NCI-H1092 treated with DMSO at 0.1 percent for 48 hours (cell line): ENCODE data around the gene CIZ1.
"Not testable (repeated sequence)": the region's sequence is repeated elsewhere in the genome, so short reads cannot be mapped to it uniquely, and the experiment has no call there.

ENCODE experiments used
- DNase-seq: peaks from one replicate; lab custom pipeline; 2025; lab: John Stamatoyannopoulos, UW

Gene CIZ1

DNA sequence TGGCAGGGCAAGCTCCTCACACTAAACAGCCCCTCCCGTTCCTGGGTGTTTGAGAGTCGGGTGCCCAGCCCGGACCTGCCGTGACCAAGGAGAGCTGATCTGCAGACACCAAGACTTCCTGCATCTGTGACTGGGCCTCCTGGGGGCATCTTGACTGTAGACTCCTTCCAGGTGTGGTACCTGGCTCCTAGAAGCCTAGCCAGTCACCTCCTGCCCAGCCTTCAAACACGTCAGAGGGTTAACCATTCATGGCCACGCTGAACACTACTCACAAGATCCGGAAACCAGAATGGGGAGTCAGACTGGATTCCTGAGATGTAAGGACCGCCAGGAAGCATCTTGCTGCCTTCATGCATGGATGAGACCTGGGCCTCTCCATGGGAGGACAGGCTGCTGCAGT is 45.8 kb downstream of the CIZ1 start:
- DNase-seq, result no peak

DNA sequence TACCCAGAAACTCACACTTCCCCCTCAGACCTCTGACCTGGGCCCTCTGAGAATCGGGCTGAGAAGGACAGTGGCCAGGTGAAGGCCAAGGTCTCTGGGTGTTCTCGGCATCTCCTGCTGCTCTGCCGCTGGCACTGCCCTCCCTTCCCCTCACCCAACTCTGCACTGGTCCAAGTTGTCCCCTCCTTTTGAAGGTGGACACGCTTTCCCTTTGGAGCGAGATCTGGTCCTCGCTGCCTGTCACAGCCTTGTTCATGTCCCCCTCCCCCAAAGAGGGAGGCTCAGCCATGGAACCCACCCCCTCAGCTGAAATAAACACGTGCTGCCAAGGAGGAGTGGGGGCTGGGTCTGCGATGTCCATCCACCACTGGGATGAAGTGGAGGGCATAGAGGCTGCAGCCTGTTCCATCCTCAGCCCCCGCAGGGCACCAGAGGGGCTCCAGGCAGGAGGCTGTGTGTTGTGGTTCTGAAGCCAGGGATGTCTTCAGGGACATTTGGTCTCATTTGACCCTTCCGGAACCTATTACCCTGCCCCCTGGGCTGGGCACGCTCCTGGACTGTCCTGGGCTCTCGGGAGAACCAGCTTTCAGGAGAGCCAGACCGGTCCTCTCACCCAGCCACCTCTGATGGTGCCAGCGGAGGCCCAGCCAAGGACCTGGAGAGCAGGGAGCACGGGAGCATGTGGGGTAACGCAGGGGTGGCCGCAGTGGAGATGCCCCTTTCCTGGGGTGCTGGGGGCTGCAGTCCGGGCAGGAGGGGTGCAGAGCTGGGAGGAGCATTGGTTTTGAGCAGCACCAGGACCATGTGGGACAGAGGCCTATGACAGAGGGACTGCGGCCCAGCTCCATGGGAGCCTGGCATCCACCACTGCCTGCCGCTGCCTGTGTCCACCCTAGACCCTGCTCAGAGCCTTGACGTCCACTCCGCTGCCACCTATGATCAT is 46.9 kb downstream of the CIZ1 start:
- no peak for DNase-seq

DNA sequence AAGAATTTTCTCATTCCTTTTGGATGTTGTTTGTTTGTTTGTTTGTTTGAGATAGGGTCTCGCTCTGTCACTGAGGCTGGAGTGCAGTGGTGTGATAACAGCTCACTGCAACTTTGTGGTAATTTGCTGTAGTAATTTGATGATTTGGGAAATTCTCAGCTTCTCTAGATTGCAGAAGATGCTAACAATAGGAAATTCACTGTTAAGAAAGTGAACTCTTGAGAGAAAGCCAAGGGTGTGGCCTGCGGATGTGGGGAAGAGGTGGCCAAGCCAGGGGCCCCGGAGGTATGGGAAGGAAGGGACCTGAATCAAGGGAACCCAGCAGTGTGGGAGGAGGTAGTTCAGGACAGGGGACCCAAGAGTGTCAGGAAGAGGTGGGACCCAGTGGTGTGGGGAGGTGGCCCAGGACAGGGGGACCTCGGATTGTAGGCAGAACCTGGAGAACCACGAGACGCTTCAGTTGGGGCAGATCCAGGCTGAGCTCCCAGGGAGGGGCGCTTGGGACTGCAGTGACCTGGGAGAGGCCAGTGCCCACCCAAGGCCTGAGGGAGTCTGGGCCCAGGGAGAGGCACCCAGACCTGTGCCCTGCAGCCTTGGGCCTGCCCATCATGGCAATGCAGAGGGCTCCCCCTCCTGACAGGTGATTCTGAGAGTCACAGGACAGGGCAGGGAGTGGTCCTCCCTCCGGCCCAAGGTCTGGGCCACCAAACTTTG is 47.7 kb downstream of the CIZ1 start:
- DNase-seq, result no peak

DNA sequence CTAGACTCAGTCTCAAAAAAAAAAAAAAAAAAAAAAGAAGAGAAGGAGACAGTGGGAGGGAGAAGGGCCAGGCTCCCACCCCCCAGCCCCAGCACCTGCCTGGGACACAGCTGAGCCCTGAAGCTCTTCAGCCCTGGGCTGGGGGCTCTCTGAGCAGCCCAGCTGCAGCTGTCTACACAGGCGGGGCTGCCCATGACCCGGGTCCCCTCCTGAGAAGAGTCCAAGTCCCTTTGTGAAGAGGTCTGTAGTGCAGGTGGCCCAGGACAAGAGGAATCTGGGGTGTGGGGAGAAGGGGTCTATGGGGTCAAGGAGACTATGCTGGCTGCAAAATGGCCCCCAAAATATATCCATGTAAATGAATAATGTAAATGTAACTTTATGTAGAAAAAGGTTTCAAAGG is 48.8 kb downstream of the CIZ1 start:
- no peak for DNase-seq

DNA sequence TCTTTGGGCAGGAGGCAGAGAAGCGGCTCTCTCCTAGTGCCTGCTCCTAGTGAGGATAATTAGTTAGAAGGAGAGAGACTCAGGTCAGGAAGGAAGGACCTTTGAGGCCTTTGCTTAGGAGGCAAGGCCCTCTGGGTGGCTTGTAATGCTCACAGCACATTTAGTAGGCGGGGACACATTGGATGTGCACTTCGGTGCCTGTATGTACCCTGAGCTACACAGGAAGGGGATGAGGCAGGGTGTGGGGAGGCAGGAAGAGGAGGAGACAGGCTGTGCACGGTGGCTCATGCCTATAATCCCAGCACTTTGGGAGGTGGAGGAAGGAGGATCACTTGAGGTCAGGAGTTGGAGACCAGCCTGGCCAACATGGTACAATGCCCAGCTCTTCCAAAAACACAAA is 49.3 kb downstream of the CIZ1 start:
- DNase-seq, result no peak

DNA sequence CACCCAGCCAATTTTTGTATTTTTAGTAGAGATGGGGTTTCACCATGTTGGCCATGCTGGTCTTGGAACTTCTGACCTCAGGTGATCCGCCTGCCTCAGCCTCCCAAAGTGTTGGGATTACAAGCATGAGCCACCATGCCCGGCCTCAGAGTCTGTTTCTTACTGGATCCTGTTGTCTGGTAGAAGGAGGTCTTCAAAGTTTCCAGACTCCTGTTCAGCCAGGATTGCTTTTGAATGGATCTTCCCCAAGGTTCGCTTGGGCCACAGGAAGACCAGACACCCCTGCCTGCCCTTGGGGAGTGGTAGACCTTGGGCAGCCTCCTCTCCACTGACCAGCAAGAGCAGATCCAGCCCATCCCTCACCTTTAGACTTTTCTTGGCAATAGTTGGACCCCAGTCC is 49.8 kb downstream of the CIZ1 start:
- no peak for DNase-seq

DNA sequence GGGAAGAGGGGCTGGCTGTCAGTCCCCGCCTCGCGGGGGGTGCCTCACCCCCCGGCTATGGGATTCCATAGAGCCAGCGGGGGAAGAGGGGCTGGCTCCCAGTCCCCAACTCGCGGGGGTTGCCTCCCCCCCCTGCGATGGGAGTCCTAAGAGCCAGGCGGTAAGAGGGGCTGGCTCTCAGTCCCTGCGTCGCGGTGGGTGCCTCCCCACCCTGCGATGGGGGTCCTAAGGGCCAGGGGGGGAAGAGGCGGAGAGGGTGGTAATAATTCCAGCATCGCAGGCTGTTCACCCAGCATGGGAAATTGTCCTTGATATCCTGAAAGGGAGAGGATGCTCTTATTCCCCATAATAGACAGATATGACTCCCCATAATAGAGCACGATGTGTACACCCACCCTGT is 51.8 kb downstream of the CIZ1 start:
- DNase-seq, result no peak

DNA sequence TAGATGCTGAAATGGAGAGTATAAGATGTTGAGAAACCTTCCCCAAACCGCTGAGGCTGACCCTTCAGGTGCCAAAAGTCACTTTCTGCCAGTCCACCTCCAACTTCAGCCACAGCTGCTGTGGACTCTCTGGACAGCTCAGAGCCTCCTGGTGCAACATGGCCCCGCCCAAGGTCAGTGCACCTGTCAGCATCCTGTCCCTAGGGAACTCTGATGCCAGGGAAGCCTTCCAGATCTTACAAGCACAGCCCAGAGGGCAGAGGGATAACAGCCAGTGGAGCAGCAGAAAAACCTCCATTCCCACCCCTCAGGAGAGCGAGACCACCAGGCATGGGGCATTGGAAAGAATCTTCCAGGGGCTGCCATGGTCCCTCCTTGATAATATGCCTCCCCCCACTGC is 53.4 kb downstream of the CIZ1 start:
- DNase-seq, result no peak

DNA sequence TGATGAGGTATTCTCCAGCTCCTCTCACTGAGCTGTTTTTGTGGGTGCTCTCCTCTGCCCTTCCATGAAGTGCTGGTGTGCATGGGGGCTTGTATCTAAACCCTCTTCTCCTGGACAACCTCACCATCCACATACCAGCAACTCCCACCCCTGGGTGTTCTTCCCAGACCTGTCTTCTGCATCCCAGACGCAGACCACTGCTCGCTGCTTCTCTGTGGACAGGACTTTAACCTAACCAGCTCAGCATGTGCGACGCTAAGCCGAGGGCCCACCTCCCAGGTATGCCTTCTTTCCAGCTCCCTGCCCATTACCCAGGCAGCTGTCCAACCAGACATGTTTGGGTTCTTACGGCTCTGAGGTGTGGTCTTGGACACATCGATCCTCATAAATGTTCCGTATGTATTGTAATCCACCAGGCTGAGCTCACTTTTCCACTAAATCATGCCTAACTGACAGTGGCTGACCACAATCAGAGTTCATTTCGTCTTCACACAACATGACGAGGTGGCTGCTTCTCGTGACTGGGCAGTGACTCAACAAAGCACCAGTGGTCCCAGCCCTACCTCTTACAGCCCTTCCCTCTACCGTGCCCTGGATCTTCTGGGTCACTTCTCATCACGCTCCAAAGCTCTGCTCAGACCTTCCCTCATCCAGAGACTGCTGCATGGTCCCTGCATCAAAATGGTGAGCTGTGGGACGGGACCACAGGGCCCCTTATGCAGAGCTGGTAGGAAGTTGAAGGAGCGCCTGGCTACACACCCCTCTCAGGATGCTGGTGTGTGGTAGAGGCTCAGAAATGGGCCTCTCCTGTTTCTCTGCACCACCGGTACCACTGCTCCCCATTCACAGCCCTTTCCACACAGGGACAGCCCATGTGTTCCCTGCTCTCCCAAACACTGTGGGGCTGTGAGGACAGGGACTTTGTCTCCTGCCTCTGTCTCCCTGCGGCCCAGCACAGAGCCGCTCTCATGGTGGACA is 54.3 kb downstream of the CIZ1 start:
- no peak for DNase-seq

DNA sequence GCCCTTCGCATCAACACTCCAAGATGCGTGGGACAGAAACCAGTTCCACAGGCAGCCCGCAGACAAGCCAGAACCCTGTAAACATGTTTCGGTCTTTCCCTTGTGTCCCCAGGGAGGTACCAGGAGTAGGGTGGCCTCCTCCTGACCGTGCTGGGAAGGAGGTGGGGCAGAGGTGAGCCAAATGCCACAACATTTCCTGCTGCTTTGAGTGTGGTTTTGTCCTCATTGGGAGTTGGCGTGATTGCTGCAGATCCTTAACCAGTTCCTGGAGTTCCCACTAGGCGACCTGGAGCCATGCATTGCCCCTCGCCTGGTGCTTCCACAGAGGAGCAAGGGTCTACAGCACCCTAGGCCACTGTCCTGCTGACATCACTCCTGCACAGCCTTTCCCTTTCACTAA is 55.8 kb downstream of the CIZ1 start:
- not testable (repeated sequence) for DNase-seq

DNA sequence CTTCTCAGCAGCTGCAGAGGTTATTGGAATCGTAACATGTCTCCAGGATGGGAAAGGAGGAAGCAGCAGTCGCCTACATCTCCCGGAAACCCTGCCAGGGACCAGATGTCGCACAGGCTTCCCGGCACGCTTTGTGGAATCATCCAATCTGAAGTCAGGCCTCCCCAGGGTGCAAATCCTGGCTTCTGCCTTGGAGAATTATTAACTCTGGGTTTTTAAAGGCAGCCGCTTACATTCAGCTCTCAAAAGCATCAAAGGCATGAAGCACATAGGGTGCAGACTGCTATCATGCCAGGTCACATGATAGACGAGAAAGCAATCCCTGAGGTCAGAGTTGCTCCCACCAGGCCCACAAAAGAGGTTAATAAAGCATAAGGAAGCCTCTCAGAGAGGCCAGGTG is 59.2 kb downstream of the CIZ1 start:
- not testable (repeated sequence) for DNase-seq

DNA sequence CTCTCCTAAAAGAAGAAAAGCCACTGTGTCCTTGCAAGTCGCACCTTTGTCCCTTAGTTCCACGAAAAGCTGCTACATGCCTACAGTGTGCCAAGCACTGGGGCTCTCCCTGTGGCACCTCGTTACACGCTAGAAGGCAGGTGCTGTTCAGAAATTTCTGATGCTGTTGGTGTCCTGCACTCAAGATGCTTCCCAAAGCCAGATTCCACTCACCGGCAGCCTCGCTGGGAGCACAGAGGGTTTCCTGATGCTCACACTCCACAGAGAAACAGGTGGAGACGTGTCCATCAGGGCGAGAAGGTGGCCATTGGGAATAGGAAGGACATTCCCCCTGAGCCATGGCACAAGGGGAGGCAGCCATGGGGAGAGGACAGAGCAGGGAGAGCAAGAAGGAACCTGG is 60.0 kb downstream of the CIZ1 start:
- DNase-seq, result not testable (repeated sequence)

DNA sequence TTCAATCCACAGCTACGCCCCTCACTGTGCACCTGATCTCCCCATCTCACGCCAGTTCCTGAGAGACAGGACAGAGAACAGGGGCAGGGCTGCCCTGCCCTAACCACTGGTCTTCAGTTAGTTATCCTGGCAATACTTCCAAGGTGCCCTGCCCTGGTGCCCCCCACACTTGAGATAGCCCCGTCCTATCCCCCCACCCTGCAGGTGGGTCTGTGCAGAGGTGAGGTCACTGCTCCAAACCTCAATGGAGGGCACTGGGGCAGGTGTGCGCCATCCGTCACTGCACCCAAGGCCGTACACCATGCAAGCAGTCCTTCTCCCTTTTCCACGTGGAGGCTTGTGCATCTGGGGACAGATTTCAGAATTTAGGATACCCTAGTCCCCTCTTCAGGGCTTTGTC is 60.7 kb downstream of the CIZ1 start:
- DNase-seq, result not testable (repeated sequence)

DNA sequence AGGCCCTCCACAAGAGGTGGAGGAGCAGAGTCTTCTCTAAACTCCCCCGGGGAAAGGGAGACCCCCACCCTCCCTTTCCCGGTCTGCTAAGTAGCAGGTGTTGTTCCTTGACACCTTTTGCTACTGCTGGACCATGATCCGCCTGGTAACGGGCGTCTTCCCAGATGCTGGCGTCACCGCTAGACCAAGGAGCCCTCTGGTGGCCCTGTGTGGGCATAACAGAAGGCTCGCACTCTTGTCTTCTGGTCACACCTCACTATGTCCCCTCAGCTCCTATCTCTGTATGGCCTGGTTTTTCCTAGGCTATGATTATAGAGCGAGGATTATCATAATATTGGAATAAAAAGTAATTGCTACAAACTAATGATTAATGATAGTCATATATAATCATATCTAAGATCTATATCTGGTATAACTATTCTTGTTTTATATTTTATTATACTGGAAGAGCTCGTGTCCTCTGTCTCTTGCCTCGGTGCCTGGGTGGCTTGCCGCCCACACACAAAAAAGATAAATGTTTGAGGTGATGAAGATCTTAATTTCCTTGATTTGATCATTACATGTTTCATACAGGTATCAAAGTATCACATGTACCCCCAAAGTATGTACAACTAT is 61.3 kb downstream of the CIZ1 start:
- DNase-seq, result not testable (repeated sequence)

DNA sequence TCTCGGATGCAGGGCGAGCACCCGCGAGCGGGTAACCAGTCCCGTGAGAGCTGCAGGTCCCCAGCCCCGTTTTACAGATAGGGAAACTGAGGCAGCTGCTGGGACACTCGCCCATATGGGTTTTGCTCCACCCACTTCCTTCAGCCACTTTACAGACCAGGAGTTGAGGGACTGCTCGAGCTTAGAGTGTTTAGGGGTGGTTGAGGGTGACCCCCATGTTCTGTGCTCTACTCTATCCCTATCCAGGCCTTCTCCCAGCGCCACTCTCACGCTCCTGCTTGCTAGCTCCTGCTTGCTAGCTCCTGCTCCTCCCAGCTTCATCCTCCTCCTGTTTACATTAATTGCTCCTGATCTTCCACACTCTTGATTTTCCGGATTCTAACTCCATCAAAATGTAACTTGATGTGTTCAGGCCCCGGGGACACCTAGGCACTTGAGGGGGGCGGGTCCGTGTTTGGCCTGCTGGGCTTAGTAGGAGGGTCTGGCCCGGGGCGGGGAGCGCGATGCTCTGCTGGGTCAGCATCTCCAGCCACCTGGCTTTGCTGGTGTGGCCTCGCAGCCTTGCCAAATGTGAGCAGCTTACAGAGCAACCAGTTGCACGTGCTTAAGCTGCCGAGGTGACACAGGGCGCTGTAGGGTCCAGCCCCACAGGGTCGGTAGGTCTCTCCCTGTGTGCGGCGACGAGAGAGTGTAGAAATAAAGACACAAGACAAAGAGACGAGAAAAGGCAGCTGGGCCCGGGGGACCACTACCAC is 62.4 kb downstream of the CIZ1 start:
- no peak for DNase-seq

DNA sequence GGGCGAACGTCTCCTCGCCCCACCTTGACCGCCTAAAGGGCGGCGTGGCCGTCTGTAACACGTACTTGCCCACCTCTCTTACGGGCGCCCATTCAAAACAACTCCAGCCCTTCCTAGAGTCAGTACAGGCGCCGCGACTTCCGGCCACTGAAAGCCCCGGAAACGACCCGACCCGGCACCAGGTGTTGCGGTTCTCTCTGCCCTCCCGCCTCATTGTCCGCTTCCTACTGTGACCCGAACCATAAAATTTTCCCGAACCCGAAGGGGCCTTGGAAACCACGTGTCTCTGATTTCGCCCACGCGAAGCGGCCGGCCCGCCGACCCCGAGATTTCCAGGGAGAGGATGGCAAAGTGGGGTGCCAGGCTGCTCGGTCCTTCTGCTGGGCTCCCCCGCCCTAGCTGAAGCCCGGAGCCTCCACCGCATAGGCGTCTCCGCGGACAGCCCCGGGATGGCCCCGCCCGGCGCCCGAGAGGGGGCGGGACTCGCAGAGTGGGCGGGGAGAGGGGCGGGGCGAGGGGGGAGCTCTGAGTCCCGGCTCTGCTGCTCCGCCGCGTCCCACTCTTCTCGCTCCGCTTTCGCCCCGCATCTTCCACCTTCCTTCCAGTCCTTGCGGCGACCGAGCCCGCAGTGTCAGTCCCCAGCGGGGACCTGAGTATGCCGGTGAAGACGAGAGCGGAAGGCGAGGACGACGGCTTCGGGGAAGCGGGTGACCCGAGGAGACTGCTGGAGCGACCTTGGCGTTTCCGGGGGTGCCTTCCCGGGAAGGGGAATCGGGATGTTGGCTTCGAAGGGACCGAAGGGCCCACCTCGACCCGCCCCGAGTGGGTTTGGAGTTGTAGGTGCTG is 63.2 kb downstream of the CIZ1 start:
- DNase-seq, result peak; percentile 90

DNA sequence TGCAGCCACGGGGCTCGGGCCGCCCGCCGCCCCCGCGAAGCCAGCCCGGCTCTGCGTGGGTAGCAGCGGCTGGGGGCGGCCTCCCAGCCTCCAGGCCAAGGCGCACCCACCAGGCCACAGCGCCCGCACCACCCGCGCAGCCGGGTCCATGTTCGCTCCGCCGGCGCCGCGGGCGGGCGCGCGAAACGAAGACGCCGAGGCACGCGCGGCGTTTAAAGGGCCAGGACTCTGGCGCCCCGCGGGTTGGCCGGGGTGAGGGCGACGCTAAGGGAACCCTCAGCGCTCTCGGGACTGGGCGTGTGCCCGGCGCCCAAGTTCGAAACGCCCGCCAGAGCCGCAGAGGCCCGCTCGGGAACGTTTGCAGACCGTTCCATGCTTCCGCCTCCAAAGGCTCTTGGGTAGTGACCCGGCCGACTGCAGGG is 63.8 kb downstream of the CIZ1 start, which contains the start of gene PTGES2:
Gene PTGES2 (minus strand): TSS at position 162 of the 422 bp plus-strand sequence. CDS start 12 bp downstream, at position 150.
- peak; percentile 84 for DNase-seq

DNA sequence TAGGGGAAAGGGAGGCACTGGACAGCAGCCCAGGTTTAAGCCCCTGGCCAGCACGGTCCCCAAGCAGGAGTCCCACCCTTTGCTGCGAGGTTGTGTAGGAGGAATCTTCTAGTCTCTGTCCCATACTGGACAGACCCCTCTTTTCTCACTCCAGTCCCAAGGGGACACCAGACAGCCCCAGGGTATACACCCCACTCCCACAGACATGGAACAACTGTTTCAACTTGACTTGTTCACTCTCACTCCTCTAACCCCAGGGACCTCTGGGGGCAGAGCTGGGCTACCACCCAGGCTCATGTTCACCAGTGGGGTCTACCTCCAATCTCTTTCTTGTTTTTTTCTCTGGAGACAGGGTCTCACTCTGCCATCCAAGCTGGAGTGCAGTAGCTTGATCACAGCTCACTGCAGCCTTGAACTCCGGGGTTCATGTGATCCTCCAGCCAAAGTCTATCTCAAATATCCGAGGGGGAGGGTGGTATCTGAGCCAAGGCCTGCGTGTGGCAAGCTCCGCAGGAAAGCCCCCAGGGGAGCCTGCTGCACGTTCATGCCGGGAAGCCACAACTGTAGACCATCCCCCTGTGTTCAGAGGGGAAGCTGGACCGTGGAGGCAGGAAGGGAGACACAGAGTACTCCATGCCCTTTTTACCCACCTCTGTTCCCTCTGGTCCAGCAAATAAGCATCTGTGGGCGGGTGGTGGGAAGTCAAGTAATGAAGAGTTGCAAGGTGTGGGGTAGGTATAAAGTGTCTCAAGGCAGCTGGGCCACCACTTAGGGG is 65.6 kb downstream of the CIZ1 start:
- DNase-seq, result no peak
